HG02798 (cell line): Measurements from ENCODE around the gene PRM1.

Experiments used
- ATAC-seq: cut with Tn5 transposase; IDR thresholded peaks from one replicate; pipeline ENCODE4 v1.9.1; 2021; ENCODE audit warnings: mild to moderate bottlenecking; ENCODE audit not compliant: unreplicated experiment, poor library complexity

PRM1 gene

GRCh38 chr16:11240636-11241473 lies 40.3 kb downstream of the PRM1 start:
- no peak for ATAC-seq

DNA sequence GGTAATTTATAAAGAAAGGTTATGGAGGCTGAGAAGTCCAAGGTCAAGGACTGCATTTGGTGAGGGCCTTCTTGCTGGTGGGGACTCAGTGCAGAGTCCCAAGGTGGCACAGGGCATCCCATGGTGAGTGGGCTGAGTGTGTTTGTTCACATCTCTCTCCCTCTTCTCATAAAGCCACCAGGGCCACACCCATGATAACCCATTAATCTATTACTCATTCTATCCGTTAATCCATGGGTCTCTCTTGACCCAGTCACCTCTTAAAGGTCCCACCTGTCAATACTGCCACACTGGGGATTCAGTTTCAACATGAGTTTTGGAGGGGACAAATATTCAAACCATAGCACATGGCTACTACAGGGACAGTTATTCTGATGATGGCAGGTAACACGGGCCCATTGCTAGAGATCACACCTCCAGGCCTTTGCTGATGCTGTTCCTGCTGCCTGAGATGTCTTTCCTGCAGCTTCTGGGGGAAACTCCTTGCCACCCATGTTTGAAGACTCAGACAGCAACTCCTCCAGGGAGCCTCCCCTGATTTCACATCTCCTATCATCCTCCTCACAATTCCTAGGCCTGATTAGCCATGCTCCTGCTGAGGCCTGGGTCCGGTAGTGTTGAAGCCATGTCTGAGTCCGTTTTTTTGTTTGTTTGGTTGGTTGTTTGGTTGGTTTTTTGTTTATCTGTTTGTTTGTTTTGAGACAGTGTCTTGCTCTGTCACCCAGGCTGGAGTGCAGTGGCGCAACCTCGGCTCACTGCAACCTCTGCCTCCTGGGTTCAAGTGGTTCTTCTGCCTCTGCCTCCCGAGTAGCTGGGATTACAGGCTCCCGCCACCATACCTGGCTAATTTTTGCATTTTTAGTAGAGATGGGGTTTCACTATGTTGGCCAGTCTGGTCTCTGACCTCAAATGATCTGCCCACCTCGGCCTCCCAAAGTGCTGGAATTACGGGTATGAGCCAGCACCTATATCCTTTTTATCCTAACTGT lies 41.2 kb downstream of the PRM1 start:
- ATAC-seq: no peak

- ATAC-seq: no peak
Measured at GRCh38 chr16:11238272-11239202, 42.6 kb downstream of the PRM1 start.

DNA sequence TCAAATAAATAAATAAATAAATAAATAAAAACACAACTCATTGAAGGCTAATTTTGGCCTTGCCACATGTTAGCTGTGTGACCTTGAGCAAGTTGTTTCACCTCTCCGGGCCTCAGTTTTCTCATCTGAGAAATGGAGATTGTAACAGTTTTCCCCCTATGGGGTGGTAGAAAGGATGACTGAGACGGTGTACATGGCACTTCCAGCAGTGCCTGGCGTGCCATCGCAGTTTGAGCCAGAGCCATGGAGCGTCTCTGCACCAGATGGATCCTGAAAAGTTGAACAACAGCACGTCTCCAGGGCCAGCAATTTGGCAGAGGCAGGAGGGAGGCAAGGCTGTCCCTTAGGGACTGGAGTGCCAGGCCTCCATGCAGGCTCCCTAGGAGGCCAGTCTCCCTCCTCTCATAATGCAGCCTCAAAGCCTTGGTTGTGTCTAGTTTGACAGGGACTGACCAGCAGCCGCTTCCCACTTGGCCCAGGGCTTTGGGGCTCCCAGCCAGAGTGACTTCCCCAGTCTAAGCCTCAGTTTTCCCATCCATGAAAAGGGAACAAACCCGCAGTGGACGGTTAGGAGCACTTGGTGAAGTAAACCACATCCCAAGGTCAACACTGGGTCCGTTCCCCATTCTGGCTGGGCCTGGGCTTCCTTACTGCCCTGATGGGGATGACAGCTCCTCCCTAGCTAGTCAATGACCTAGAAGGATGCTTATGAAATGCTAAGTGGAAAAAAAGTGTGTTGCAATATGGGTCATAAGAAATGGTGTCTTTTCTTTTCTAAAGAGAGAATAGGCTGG lies 44.5 kb downstream of the PRM1 start:
- no peak for ATAC-seq

- no peak for ATAC-seq
Measured at GRCh38 chr16:11235703-11235991, 45.5 kb downstream of the PRM1 start.

DNA sequence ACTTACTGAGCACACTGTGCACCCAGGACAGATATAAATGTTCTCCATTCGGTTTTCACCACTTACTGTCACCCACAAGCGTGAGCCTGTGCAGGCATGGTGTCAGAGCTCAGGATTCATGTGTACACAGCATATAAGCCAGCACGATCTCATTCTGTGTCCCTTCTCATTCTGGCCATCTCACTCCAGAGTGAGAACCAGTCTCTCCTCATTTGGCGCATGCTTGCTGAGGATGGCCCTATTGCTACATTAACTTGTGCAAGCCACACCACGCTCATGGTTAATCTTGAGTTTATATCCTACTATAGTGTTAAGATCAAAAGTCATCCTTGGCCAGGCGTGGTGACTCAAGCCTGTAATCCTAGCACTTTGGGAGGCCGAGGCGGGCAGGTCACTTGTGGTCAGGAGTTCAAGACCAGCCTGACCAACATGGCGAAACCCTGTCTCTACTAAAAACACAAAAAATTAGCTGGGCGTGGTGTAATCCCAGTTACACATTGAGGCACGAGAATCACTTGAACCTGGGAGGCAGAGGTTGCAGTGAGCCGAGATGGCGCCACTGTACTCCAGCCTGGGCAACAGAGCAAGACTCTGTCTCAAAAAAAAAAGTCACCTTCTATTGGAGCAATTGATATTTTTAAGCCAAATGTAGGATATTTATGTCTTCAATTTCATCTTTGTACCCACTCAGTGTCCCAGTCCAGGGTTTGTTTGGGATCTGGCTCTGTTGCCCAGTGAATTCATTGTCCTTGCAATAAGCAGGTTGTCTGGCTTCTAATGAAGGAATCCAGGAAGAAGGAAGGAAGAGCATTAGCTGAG lies 46.0 kb downstream of the PRM1 start:
- no peak for ATAC-seq

DNA sequence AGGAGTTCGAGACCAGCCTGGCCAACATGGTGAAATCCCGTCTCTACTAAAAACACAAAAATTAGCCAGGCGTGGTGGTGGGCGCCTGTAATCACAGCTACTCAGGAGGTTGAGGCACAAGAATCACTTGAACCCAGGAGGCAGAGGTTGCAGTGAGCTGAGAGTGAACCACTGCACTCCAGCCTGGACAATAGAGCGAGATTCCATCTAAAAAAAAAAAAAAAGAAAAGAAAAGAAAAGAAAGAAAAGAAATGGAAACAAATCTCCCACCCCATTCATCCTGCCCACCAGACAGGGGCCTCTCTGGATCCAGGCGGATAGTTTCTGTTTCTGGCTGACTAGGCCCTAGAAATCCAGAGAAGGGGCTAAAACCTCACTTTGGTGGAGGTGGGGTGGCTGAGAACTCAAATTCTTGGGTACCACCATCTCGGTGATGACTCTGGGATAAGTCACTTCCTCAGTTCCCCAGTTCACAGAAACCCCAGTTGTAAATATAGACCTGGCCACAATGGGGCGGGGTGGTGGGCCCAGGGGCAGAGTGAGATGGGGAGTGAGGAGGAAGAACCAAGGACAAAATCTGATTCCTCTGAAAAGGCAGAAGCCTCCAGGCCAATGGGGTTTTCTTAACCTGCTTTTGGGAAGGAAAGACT lies 47.3 kb downstream of the PRM1 start:
- no peak for ATAC-seq

DNA sequence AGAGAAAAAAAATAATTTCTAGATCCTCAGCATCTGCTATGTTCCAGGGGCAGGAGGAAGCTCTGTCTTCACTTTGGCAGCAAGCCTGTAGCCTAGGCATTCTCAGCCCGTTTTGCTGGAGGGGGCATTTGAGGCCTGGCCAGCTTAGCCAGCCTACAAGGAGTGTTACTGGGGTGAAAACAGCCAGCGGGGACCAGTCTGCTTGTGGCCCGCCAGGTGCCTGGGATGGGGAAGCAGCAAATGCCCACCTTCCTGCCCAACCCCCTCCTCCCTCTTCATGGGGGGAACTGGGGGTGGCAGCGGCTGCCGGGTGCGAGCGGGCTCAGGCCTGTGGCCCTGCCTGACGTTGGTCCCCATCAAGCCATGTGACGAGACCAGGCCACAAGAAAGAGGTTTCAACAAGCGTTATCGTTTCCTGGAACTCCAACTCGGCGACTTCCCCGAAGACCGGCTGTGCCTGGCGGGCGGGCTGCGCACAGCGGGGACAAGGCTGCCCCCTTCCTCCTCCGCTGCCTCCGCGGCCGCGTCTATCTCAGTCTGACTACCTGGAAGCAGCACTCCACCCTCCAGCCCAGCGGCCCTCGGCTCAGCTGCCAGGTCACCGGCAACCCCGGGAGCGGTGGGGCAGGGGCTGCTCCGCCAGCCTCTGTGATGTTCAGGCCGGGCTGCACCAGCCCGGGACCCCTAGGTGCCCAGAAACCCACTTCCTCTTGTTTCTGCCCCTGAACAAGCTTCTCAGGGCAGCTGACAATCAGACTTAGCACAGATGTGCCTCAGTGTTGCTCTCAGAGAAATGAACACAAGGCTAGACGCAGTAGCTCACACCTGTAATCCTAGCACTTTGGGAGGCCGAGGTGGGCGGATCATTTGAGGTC lies 48.0 kb downstream of the PRM1 start:
- ATAC-seq: peak; percentile 60

- ATAC-seq: no peak
Measured at GRCh38 chr16:11232302-11232851, 48.8 kb downstream of the PRM1 start.

DNA sequence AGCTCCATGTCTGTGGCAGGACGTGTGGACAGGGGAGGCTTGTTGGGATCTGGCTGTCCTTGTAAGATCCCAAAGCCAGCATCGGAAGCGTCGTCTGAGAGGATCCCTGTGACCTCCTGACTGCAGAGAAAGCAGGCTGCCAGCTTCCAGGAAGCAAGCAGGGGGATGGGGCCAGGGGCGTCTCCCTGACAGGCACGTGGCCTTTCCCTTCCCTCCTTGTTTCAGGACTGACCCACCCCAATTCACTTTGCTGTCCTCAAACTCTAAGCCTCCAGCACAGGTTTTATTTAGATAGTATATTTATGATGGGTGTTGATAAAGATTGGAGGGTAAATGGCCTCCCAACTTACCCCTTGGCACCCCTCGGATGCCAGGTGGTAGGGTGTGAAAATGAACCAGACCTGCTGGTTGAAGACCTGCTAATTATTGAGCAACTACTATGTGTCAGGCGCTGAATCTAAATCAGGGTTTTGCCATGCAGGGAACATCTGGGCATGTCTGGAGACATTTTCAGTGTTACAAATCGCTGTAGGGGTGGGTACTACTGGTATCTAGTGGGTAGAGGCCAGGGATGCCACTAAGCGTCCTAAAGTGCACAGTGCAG lies 49.7 kb downstream of the PRM1 start:
- ATAC-seq: no peak
